ENCODE results near the gene HSD17B10.
A peak's percentile ranks its signal among the peaks of the same experiment; 100 is the strongest.

HSD17B10 gene

GRCh38 chrX:53447441-53447840 is 13.3 kb upstream of the HSD17B10 start:
- TF ChIP-seq CTCF (IDR thresholded peaks at IDR 0.05; ENCODE audit: borderline replicate concordance, control extremely low read depth, extremely low read depth, insufficient read depth, missing control alignments): no peak
- in situ Hi-C loops (cut with MboI; ENCODE audit: low sequenced_read_pairs, unreplicated experiment): loop anchor here (5.0 kb wide), 1 partner anchor 135 kb away; no protein-coding TSS in a partner anchor
- DNase-seq (ENCODE audit: low spot score): no peak

GRCh38 chrX:53445977-53446376 is 11.8 kb upstream of the HSD17B10 start:
- DNase-seq (ENCODE audit: low spot score): peak; percentile 50
- in situ Hi-C loops (cut with MboI; ENCODE audit: low sequenced_read_pairs, unreplicated experiment): loop anchor here (5.0 kb wide), 1 partner anchor 134 kb away; no protein-coding TSS in a partner anchor
- peak; percentile 62 for TF ChIP-seq CTCF (IDR thresholded peaks at IDR 0.05; ENCODE audit: borderline replicate concordance, control extremely low read depth, extremely low read depth, insufficient read depth, missing control alignments)

GRCh38 chrX:53442322-53442631 is 8.1 kb upstream of the HSD17B10 start:
- no peak for TF ChIP-seq CTCF (IDR thresholded peaks at IDR 0.05; ENCODE audit: borderline replicate concordance, control extremely low read depth, extremely low read depth, insufficient read depth, missing control alignments)
- no peak for DNase-seq (ENCODE audit: low spot score)
- in situ Hi-C loops (cut with MboI; ENCODE audit: low sequenced_read_pairs, unreplicated experiment): no loop called here

GRCh38 chrX:53441531-53442321 is 7.6 kb upstream of the HSD17B10 start:
- in situ Hi-C loops (cut with MboI; ENCODE audit: low sequenced_read_pairs, unreplicated experiment): no loop called here
- TF ChIP-seq CTCF (IDR thresholded peaks at IDR 0.05; ENCODE audit: borderline replicate concordance, control extremely low read depth, extremely low read depth, insufficient read depth, missing control alignments): no peak
- DNase-seq (ENCODE audit: low spot score): peak; percentile 88

GRCh38 chrX:53440621-53441517 is 6.7 kb upstream of the HSD17B10 start:
- in situ Hi-C loops (cut with MboI; ENCODE audit: low sequenced_read_pairs, unreplicated experiment): no loop called here
- no peak for TF ChIP-seq CTCF (IDR thresholded peaks at IDR 0.05; ENCODE audit: borderline replicate concordance, control extremely low read depth, extremely low read depth, insufficient read depth, missing control alignments)
- DNase-seq (ENCODE audit: low spot score): no peak

GRCh38 chrX:53440101-53440500 is 5.9 kb upstream of the HSD17B10 start:
- in situ Hi-C loops (cut with MboI; ENCODE audit: low sequenced_read_pairs, unreplicated experiment): no loop called here
- TF ChIP-seq CTCF (IDR thresholded peaks at IDR 0.05; ENCODE audit: borderline replicate concordance, control extremely low read depth, extremely low read depth, insufficient read depth, missing control alignments): no peak
- no peak for DNase-seq (ENCODE audit: low spot score)
